HG02943 (cell line): ENCODE data around the gene RIN1.
"Not testable (repeated sequence)": the region's sequence is repeated elsewhere in the genome, so short reads cannot be mapped to it uniquely, and the experiment has no call there.

Source experiments
- ATAC-seq: cut with Tn5 transposase; IDR thresholded peaks from one replicate; pipeline ENCODE4 v1.9.1; 2021; ENCODE audit warnings: mild to moderate bottlenecking, low read depth, moderate library complexity; ENCODE audit not compliant: unreplicated experiment

RIN1 gene

GRCh38 chr11:66360406-66361073 is 24.3 kb upstream of the RIN1 start:
- ATAC-seq = no peak

- ATAC-seq = no peak
Measured at GRCh38 chr11:66359662-66360087, 23.4 kb upstream of the RIN1 start.

- not testable (repeated sequence) for ATAC-seq
Measured at GRCh38 chr11:66350560-66351235, 14.5 kb upstream of the RIN1 start.

GRCh38 chr11:66349084-66349386 is 12.8 kb upstream of the RIN1 start:
- no peak for ATAC-seq

- no peak for ATAC-seq
Measured at GRCh38 chr11:66347425-66348276, 11.4 kb upstream of the RIN1 start, which contains the start of gene B4GAT1. B4GAT1 (minus strand) TSS chr11:66347629; CDS start chr11:66347545, 84 bp downstream.

- no peak for ATAC-seq
Measured at GRCh38 chr11:66346476-66347424, 10.5 kb upstream of the RIN1 start.

- ATAC-seq = no peak
Measured at GRCh38 chr11:66345316-66345649, 9.0 kb upstream of the RIN1 start.

- ATAC-seq = peak; percentile 50
Measured at GRCh38 chr11:66344550-66345315, 8.5 kb upstream of the RIN1 start, which contains the start of gene BRMS1. BRMS1 (minus strand) TSS chr11:66345104; CDS start chr11:66342234, 2,870 bp downstream.

- ATAC-seq = no peak
Measured at GRCh38 chr11:66343176-66343575, 6.9 kb upstream of the RIN1 start.

- ATAC-seq = no peak
Measured at GRCh38 chr11:66341502-66342126, 5.4 kb upstream of the RIN1 start.

- ATAC-seq = no peak
Measured at GRCh38 chr11:66340596-66341501, 4.6 kb upstream of the RIN1 start.

GRCh38 chr11:66339686-66340483 is 3.7 kb upstream of the RIN1 start:
- ATAC-seq = no peak

GRCh38 chr11:66339162-66339675 is 3.0 kb upstream of the RIN1 start:
- no peak for ATAC-seq

- ATAC-seq = no peak
Measured at GRCh38 chr11:66338276-66339161, 2.3 kb upstream of the RIN1 start.

- ATAC-seq = no peak
Measured at GRCh38 chr11:66337103-66337899, 1.1 kb upstream of the RIN1 start.
